ENCODE results near the gene SEMA4G.

GRCh38 chr10:100983868-100984671, 14.8 kb downstream of the SEMA4G start:
- TF ChIP-seq SRF (IDR thresholded peaks at IDR 0.05; ENCODE audit: low read depth) (no peak), CTCF (IDR thresholded peaks at IDR 0.05 in 2 of 3, conservative IDR thresholded peaks at IDR 0.05 in 1 of 3; ENCODE audit: borderline replicate concordance in 1 of 3, insufficient read depth in 1 of 3, low read depth in 2 of 3, low read length in 2 of 3) (no peak), POLR2AphosphoS5 (IDR thresholded peaks at IDR 0.05; ENCODE audit: low read depth, low read length) (peak; percentile 12; the same call in 1 of the 2 replicates), ZBTB33 (IDR thresholded peaks at IDR 0.05; ENCODE audit: extremely low read depth, insufficient replicate concordance, low read length) (no peak), ELF1 (IDR thresholded peaks at IDR 0.05; ENCODE audit: borderline replicate concordance, low read depth) (no peak), FOSL1 (IDR thresholded peaks at IDR 0.05; ENCODE audit: low read depth) (no peak), MAX (IDR thresholded peaks at IDR 0.05) (no peak), REST (IDR thresholded peaks at IDR 0.05; ENCODE audit: low read depth) (no peak)

All from HCT116 (cell line).